GM12801 (cell line): ENCODE measurements around the gene LMX1B.

Source experiments
- TF ChIP-seq, protein P1 (sequence below): IDR thresholded peaks from one replicate; pipeline ENCODE4 v1.5.1; 2011; ENCODE audit warnings: control low read depth; ENCODE audit not compliant: insufficient read length; ENCODE audit errors: extremely low read depth

The LMX1B gene

DNA sequence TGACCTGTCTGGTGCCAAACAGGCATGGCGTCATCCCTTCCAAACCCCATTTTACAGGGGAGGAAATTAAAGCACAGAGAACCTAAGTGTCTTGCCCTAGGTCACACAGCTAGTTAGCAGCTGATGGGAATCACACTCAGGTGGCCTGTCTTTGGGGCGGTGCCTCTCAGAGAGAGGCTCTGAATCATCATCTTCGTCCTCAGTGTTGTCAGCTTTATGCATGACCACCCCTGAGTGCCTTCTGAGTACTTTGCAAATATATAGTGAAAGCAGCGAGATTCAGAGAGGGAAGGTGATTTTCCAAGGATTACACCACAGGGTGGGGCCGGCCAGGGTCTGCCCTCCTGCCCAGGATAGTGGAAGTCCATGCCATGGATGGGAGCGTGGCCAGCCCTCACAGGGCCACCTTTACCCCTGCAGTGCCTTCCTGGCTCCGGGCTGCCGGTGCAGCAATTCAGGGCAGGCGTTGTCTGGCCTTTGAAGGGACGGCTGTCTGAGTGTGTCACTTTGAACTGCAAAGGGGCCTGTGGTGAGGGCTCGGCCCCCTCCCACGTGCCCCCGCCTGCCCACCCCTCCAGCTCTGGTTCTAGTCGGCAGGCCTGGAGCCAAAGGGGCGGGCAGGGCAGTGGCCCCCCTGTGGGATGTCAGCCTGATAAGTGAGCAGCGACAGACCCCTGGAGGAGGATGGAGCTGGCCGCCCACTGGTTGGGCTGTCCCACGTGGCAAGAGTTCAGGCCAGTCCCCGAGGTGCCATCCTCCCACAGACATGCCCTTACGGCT is 16.9 kb downstream of the LMX1B start:
- TF ChIP-seq, protein P1, sequence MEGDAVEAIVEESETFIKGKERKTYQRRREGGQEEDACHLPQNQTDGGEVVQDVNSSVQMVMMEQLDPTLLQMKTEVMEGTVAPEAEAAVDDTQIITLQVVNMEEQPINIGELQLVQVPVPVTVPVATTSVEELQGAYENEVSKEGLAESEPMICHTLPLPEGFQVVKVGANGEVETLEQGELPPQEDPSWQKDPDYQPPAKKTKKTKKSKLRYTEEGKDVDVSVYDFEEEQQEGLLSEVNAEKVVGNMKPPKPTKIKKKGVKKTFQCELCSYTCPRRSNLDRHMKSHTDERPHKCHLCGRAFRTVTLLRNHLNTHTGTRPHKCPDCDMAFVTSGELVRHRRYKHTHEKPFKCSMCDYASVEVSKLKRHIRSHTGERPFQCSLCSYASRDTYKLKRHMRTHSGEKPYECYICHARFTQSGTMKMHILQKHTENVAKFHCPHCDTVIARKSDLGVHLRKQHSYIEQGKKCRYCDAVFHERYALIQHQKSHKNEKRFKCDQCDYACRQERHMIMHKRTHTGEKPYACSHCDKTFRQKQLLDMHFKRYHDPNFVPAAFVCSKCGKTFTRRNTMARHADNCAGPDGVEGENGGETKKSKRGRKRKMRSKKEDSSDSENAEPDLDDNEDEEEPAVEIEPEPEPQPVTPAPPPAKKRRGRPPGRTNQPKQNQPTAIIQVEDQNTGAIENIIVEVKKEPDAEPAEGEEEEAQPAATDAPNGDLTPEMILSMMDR, result no peak

DNA sequence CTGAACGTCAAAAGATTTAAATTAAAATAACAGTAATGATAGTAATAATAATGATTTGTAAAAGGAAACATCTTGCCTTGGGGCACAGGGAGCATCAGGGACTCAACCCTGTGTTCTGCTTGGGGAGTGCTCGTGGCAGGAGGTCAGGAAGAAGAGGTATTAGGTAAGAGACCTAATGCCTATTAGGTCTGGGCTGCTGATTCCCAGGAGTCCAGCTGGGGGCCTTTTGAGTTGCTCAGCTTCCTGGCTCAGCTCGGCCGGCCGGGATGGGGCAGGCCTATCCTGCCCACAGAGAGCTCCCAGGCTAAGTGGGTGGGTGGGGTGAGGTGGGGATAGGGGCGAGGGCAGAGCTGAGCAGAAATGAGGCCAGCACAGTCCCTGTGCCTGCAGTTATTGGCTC is 17.5 kb downstream of the LMX1B start:
- TF ChIP-seq, protein P1, result no peak

DNA sequence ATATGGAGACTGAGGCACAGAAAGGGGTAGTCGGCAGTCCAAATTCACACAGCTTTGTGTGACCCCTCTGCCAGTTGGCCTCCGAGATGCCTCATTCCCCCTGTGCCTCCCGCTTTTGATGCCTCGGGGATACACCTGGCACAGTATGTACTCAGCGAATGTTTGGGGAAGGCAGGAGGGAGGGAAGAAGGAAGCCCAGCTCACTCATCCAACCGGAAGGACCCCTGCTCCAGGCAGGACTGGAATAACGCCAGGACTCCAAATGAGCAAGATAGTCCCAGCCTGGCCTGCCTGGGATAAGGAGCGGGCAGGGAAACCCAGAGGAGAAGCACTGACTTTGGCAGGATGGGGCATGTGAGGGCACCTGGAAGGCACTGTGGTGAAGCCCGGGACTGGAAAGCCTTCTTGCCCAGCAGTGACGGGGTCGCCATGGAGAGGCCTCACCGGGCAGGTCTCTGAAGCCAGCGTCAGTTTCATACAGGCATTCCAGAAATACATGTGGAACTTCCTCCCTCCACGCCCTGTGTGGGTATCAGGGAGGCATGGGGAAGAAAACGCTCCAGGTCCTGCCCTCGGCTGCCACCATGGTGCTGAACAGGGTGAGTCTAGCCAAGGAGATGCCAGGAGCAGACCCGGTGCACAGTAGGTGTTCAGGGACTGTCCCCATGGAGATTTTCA is 20.3 kb downstream of the LMX1B start:
- TF ChIP-seq, protein P1, result no peak

DNA sequence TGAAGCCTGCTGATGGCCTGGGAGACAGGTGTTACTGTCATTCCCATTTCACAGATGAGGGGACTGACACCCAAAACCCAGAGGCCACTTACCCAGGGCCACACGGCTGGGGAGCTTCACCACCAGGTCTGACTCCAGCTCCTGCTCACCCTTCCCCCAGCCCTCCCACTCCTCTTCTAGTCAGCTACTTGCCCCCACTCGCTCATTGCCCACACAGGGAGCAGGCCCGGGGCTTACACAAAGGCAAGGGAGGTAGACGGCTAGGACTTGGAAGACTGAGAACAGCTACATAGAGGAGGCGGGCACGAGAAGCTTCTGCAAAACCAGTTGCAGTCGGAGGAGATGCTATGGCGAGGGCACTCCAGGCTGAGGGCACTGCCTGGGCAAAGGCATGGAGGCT is 21.3 kb downstream of the LMX1B start:
- TF ChIP-seq, protein P1, result no peak

DNA sequence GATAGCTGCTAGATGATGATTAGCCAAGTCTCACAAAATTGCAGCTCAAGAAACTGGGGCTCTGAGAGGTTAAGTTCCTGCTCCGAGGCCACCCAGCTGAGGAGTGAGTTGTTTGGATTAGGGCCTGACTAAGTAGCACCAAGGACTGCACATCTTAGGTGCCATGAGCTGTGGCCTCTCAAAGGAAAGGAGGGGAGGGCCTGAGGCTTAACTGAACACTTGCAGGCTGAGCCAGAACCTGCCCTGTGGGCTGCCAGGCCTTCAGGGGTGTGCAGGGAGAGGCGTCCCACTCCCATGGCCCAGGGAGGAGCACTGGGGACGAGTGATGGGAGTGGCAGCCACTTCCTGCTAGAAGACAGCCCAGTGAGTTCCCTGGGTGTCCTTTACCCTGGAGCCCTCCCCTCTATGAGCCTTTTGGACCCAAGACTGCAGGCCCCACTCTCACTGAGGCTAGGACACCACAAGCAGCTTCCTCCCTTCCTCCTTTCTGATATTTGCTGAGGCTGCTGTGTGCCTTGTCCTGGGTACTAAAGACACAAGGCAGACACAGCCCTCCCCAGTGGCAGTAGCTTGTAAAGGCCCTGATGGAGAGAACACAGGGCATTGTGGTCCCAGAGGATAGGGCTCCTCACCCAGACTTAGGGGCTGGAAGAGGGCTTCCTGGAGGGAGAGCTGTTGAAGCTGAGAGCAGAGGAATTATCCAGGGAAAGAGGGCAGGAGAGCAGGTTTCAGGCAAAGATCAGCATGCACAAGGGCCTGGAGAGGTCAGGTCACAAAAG is 22.1 kb downstream of the LMX1B start:
- TF ChIP-seq, protein P1, result no peak

DNA sequence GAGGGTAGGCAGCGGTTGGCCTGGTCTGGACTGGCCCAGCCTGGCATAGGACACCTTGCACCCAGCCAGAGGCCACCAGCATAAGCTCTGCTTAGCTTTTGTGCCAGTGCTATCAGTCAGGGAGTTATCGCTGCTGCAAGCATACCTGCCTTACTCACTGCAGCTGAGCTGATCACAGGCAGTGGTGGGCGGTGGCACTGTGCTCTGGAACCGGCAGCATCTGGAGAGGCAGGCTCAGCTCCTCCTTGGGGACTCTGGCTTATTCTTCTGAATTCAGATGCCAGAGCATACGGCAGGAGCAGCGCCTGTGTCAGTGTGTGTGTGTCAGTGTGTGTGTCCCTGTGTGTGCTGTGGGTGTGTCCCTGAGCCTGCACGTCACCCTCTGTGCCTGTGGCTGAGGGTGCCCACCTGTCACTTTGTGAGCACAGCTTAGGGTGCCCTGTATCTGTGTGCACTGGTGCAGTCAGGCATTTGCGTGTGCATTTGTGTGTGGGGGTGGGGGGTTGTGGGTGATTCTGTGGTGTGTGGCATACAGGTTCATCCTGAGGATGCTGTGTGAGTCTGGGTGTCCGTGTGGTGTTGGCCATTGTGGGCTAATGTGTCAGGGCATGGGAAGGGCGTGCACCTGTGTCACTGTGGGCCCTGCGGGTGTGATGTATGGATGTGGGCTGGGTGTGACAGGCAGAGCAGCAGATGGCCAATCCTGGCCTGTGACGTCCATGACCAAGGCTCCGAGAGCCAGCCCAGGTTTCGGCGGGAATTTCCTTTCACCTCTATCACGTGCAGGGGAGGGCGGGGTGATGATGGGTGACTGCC is 23.5 kb downstream of the LMX1B start:
- TF ChIP-seq, protein P1, result no peak
